A673 (cell line): ENCODE results near the gene KAT2A.

ENCODE experiments used
- CTCF ChIP-seq: fragments of 300-800, 200-600 bp; sonication (generic); conservative IDR thresholded peaks from 2 replicates; pipeline ENCODE4 v1.5.1; 2017; ENCODE audit warnings: low read depth, mild to moderate bottlenecking, antibody characterized with exemption, low read length, moderate library complexity, mixed read lengths
- EZH2 ChIP-seq: fragments of 200-600 bp; sonication (generic); IDR thresholded peaks from 2 replicates; pipeline ENCODE4 v1.6.1; 2017; ENCODE audit warnings: borderline replicate concordance, low read depth, mild to moderate bottlenecking, mixed read lengths, antibody characterized with exemption, low read length; ENCODE audit not compliant: poor library complexity, severe bottlenecking

DNA sequence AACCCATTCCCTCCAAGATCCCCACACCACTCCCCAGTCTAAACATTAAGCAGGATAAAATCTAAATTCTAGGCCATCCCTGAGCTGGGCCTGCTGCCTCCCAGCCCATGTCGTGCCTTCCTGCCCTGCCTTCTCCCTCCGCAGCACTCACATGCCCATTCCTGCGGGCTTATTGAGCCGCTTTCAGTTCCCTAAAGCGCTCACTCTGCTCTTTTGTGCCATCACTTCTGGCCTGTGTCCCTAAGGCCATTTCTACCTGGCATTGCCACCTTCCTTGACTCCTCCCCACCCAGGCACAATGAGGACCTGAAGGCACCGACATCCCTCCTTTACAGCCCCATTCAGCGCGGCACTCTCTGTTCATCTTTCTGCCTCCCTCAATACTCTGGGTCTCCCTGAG lies 46.6 kb upstream of the KAT2A start:
- no peak for TF ChIP-seq CTCF
- TF ChIP-seq EZH2: no peak
